ENCODE measurements around the gene SHB. TPM values are rescaled to one million over a fixed set of nuclear protein-coding genes. Genes with fewer than 3 reads are reported as not detected.

SHB gene
- total and polyA plus RNA-seq, 2 of the 13 experiments (the other 11 are each of a cell fraction or from before 2014, with no cell fraction given): 19.4 to 20.7 TPM

GRCh38 chr9:37969558-37970300 lies 99.3 kb downstream of the SHB start (continued):
- TF ChIP-seq ZNF687 (CRISPR knock-in tag; IDR thresholded peaks at IDR 0.05): peak; percentile 43; the same call in 1 of the 2 replicates
- no peak for TF ChIP-seq ZNF782 (CRISPR knock-in tag; IDR thresholded peaks at IDR 0.05; ENCODE audit: borderline replicate concordance)
- TF ChIP-seq ZNF383 (CRISPR knock-in tag; IDR thresholded peaks at IDR 0.05; ENCODE audit: borderline replicate concordance): no peak
- TF ChIP-seq U2AF2 (IDR thresholded peaks at IDR 0.05; ENCODE audit: low read depth, low read length): no peak
- no peak for TF ChIP-seq CENPT (CRISPR knock-in tag; IDR thresholded peaks at IDR 0.05; ENCODE audit: low read depth)
- no peak for TF ChIP-seq LCORL (IDR thresholded peaks at IDR 0.05)
- no peak for TF ChIP-seq LCORL (CRISPR knock-in tag; IDR thresholded peaks at IDR 0.05)
- TF ChIP-seq ZNF691 (CRISPR knock-in tag; IDR thresholded peaks at IDR 0.05; ENCODE audit: borderline replicate concordance, low read depth): 0 out of 2 replicates have a peak, but pooled peaks have one; percentile 7
- no peak for TF ChIP-seq IKZF4 (CRISPR knock-in tag; IDR thresholded peaks at IDR 0.05; ENCODE audit: borderline replicate concordance, low read depth, not compliant biosample characterization)
- no peak for TF ChIP-seq ZMYM2 (CRISPR knock-in tag; IDR thresholded peaks at IDR 0.05)
- no peak for TF ChIP-seq ZNF30 (CRISPR knock-in tag; IDR thresholded peaks at IDR 0.05)
- TF ChIP-seq PLRG1 (conservative IDR thresholded peaks at IDR 0.05): no peak
- TF ChIP-seq NR2F1 (CRISPR knock-in tag; IDR thresholded peaks at IDR 0.05): no peak
- no peak for TF ChIP-seq HNF1B (CRISPR knock-in tag; IDR thresholded peaks at IDR 0.05)
- TF ChIP-seq THAP7 (CRISPR knock-in tag; IDR thresholded peaks at IDR 0.05): no peak
- TF ChIP-seq ZNF430 (CRISPR knock-in tag; IDR thresholded peaks at IDR 0.05): no peak
- no peak for TF ChIP-seq ZNF124 (CRISPR knock-in tag; IDR thresholded peaks at IDR 0.05)
- TF ChIP-seq PHF5A (CRISPR knock-in tag; IDR thresholded peaks at IDR 0.05; ENCODE audit: low read depth, unreplicated experiment): no peak
- no peak for TF ChIP-seq MTA3 (CRISPR knock-in tag; IDR thresholded peaks at IDR 0.05)
- no peak for TF ChIP-seq DR1 (CRISPR knock-in tag; IDR thresholded peaks at IDR 0.05)
- TF ChIP-seq SNRNP70 (IDR thresholded peaks at IDR 0.05; ENCODE audit: low read depth, low read length): no peak

Measured in HepG2 (cell line).